HL-60/S4 treated with retinoic acid at 250 ng/mL for 4 days and 3 days (cell line): Measurements from ENCODE around the gene AKR1A1.

Source experiments
- in situ Hi-C: fragments of 300-500 bp; cut with MboI; formaldehyde crosslinking; loops from 2 replicates; pipeline ENCODE4 v1.7.0; 2022; ENCODE audit warnings: low sequenced_read_pairs

AKR1A1 gene

GRCh38 chr1:45608175-45609156 lies 57.8 kb downstream of the AKR1A1 start:
- in situ Hi-C loops = no loop called here

- in situ Hi-C loops = no loop called here
These were observed 60.1 kb downstream of the AKR1A1 start for GRCh38 chr1:45610589-45611226.

GRCh38 chr1:45612941-45613579 lies 62.4 kb downstream of the AKR1A1 start:
- in situ Hi-C loops = no loop called here

GRCh38 chr1:45615885-45616284 lies 65.3 kb downstream of the AKR1A1 start:
- in situ Hi-C loops = no loop called here

- in situ Hi-C loops = no loop called here
These were observed 67.0 kb downstream of the AKR1A1 start for GRCh38 chr1:45617618-45618017.

- in situ Hi-C loops = no loop called here
These were observed 68.7 kb downstream of the AKR1A1 start for GRCh38 chr1:45619149-45619921.
